ENCODE measurements around the gene ZBTB7C.

ZBTB7C gene

GRCh38 chr18:48095726-48096125 is 313.5 kb downstream of the ZBTB7C start:
- DNase-seq (ENCODE audit: low read depth in 2 of 2): no peak

- DNase-seq (ENCODE audit: low read depth in 2 of 2): no peak
Observed at GRCh38 chr18:48093104-48093503, 316.1 kb downstream of the ZBTB7C start.

- DNase-seq (ENCODE audit: low read depth in 2 of 2): no peak
Observed at GRCh38 chr18:48091869-48092497, 317.2 kb downstream of the ZBTB7C start.

GRCh38 chr18:48090702-48091101 is 318.5 kb downstream of the ZBTB7C start:
- DNase-seq (ENCODE audit: low read depth in 2 of 2): no peak

GRCh38 chr18:48090021-48090420 is 319.2 kb downstream of the ZBTB7C start:
- no peak for DNase-seq (ENCODE audit: low read depth in 2 of 2)

- DNase-seq (ENCODE audit: low read depth in 2 of 2): no peak
Observed at GRCh38 chr18:48085781-48086487, 323.2 kb downstream of the ZBTB7C start.

- no peak for DNase-seq (ENCODE audit: low read depth in 2 of 2)
Observed at GRCh38 chr18:48084858-48085257, 324.3 kb downstream of the ZBTB7C start.

- no peak for DNase-seq (ENCODE audit: low read depth in 2 of 2)
Observed at GRCh38 chr18:48084041-48084757, 325.0 kb downstream of the ZBTB7C start.

GRCh38 chr18:48080546-48080945 is 328.6 kb downstream of the ZBTB7C start:
- no peak for DNase-seq (ENCODE audit: low read depth in 2 of 2)

- no peak for DNase-seq (ENCODE audit: low read depth in 2 of 2)
Observed at GRCh38 chr18:48079885-48080284, 329.3 kb downstream of the ZBTB7C start.

GRCh38 chr18:48078448-48078847 is 330.7 kb downstream of the ZBTB7C start:
- DNase-seq (ENCODE audit: low read depth in 2 of 2): no peak

GRCh38 chr18:48077291-48077690 is 331.9 kb downstream of the ZBTB7C start:
- DNase-seq (ENCODE audit: low read depth in 2 of 2): no peak

GRCh38 chr18:48076461-48076860 is 332.7 kb downstream of the ZBTB7C start:
- DNase-seq (ENCODE audit: low read depth in 2 of 2): no peak

GRCh38 chr18:48075707-48076093 is 333.5 kb downstream of the ZBTB7C start:
- no peak for DNase-seq (ENCODE audit: low read depth in 2 of 2)

GRCh38 chr18:48074929-48075706 is 334.1 kb downstream of the ZBTB7C start:
- no peak for DNase-seq (ENCODE audit: low read depth in 2 of 2)

- no peak for DNase-seq (ENCODE audit: low read depth in 2 of 2)
Observed at GRCh38 chr18:48073211-48073930, 335.8 kb downstream of the ZBTB7C start.

- DNase-seq (ENCODE audit: low read depth in 2 of 2): no peak
Observed at GRCh38 chr18:48072428-48073204, 336.6 kb downstream of the ZBTB7C start.

- no peak for DNase-seq (ENCODE audit: low read depth in 2 of 2)
Observed at GRCh38 chr18:48068916-48069445, 340.2 kb downstream of the ZBTB7C start.

- DNase-seq (ENCODE audit: low read depth in 2 of 2): no peak
Observed at GRCh38 chr18:48066225-48066652, 342.9 kb downstream of the ZBTB7C start.

GRCh38 chr18:48065601-48065995 is 343.6 kb downstream of the ZBTB7C start:
- no peak for DNase-seq (ENCODE audit: low read depth in 2 of 2)

All from stimulated activated CD4-positive, alpha-beta T cell treated with anti-CD3 and anti-CD28 coated beads, Interleukin-1b, Interleukin-23, amount 100 ng/mL, for 1 hour (primary cell).